Tibial artery (tissue), 4 donors: ENCODE measurements around the gene TRAF2.

ENCODE experiments used
- DNase-seq, 2 donors: peaks; one replicate each; pipeline ENCODE4 v3.0.0-alpha.2; 2019
- H3K27ac ChIP-seq, 2 donors: fragments of 200-600 bp; sonication (generic) in 1 of 2; 1 replicate in 1 of 2; 2 replicates in 1 of 2; pipeline ENCODE4 v1.5.1; 2018 to 2019; ENCODE audit warnings: mild to moderate bottlenecking in 1 of 2
- H3K27me3 ChIP-seq, 2 donors: fragments of 200-600 bp; sonication (generic) in 1 of 2; one replicate each; pipeline versions ENCODE4 v1.5.1 to v1.6.0; 2016 to 2019
- H3K36me3 ChIP-seq, 3 donors: fragments of 200-600 bp; sonication (generic) in 2 of 3; one replicate each; pipeline ENCODE4 v1.5.1; 2016 to 2019; ENCODE audit warnings: mild to moderate bottlenecking in 2 of 3
- H3K4me1 ChIP-seq, 4 donors: fragments of 200-600 bp; sonication (generic) in 2 of 4; 1 replicate in 3 of 4; 2 replicates in 1 of 4; pipeline ENCODE4 v1.5.1; 2016 to 2019
- H3K4me3 ChIP-seq, 2 donors: fragments of 200-600 bp; sonication (generic) in 1 of 2; 1 replicate in 1 of 2; 2 replicates in 1 of 2; pipeline ENCODE4 v1.5.1; 2018 to 2019; ENCODE audit warnings: mild to moderate bottlenecking in 2 of 2
- H3K9me3 ChIP-seq, 3 donors: fragments of 200-600 bp; sonication (generic) in 1 of 3; one replicate each; pipeline ENCODE4 v1.5.1; 2016 to 2019
- intact Hi-C: fragments of 100-400 bp; cut with DNase I; formaldehyde crosslinking; loops from one replicate; pipeline ENCODE4 v1.15.0; 2023; ENCODE audit warnings: low total_unique reads
- TF ChIP-seq, protein P1 (sequence below), 2 experiments: fragments of 200-600 bp in 1 of 2; fragments of 450-650 bp in 1 of 2; IDR thresholded peaks; one replicate each; pipeline ENCODE4 v1.5.1; 2017 to 2019; ENCODE audit warnings: antibody characterized with exemption in 2 of 2, mild to moderate bottlenecking in 1 of 2, moderate library complexity in 1 of 2

Gene TRAF2

DNA sequence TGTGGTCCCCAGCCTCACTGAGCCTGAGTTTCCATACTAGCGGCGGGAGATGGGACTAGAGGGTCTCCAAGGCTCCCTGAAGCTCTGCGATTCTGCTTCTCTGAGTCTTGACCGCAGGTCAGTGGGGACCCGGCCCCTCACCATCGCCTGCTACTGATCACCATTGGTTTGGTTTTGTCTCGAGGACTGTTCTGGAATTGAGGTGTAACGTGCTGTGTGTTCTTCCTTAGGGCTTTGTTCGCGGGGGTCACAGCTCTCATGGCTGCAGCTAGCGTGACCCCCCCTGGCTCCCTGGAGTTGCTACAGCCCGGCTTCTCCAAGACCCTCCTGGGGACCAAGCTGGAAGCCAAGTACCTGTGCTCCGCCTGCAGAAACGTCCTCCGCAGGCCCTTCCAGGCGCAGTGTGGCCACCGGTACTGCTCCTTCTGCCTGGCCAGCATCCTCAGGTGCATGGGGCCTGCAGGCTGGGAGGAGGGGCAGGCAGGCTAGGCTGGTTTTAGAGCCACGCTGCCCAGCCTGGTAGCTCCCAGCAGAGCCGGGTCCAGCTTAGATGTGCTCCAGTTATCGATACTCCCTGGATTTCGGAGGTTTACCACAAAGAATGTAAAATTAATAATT, 12.3 kb downstream of the TRAF2 start:
- TF ChIP-seq, protein P1, sequence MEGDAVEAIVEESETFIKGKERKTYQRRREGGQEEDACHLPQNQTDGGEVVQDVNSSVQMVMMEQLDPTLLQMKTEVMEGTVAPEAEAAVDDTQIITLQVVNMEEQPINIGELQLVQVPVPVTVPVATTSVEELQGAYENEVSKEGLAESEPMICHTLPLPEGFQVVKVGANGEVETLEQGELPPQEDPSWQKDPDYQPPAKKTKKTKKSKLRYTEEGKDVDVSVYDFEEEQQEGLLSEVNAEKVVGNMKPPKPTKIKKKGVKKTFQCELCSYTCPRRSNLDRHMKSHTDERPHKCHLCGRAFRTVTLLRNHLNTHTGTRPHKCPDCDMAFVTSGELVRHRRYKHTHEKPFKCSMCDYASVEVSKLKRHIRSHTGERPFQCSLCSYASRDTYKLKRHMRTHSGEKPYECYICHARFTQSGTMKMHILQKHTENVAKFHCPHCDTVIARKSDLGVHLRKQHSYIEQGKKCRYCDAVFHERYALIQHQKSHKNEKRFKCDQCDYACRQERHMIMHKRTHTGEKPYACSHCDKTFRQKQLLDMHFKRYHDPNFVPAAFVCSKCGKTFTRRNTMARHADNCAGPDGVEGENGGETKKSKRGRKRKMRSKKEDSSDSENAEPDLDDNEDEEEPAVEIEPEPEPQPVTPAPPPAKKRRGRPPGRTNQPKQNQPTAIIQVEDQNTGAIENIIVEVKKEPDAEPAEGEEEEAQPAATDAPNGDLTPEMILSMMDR (IDR thresholded peaks at IDR 0.05), result no peak
- peaks cover 0 to 30% (median 27%) of the 10 kb centered on the region in 4 donors for H3K4me1 ChIP-seq
- DNase-seq, result no peak
- no peaks in the 10 kb centered on the region for H3K27me3 ChIP-seq
- H3K27ac ChIP-seq, result no peak overlapping the region
- peaks cover 0 to 31% (median 20%) of the 10 kb centered on the region in 3 donors for H3K36me3 ChIP-seq
- intact Hi-C loops, result no loop called here
- no peak overlapping the region for H3K4me3 ChIP-seq
- no peaks in the 10 kb centered on the region for H3K9me3 ChIP-seq

GRCh38 chr9:136899196-136899595, 12.9 kb downstream of the TRAF2 start:
- peaks cover 0 to 36% (median 31%) of the 10 kb centered on the region in 4 donors for H3K4me1 ChIP-seq
- no peak for DNase-seq
- no peaks in the 10 kb centered on the region for H3K9me3 ChIP-seq
- no peak overlapping the region for H3K4me3 ChIP-seq
- no peaks in the 10 kb centered on the region for H3K27me3 ChIP-seq
- intact Hi-C loops, result no loop called here
- TF ChIP-seq, protein P1 (IDR thresholded peaks at IDR 0.05), result no peak
- peaks cover 0 to 28% (median 20%) of the 10 kb centered on the region in 3 donors for H3K36me3 ChIP-seq
- no peak overlapping the region for H3K27ac ChIP-seq

GRCh38 chr9:136900556-136900955, 14.2 kb downstream of the TRAF2 start:
- Histone ChIP-seq H3K4me1 (peaks cover 0 to 47% (median 31%) of the 10 kb centered on the region in 4 donors), H3K36me3 (peaks cover 0 to 25% (median 20%) of the 10 kb centered on the region in 3 donors), H3K27ac (peak overlapping the region; percentile 74 to 81), H3K9me3 (no peaks in the 10 kb centered on the region), H3K27me3 (no peaks in the 10 kb centered on the region), H3K4me3 (no peak overlapping the region)
- intact Hi-C loops, result no loop called here
- TF ChIP-seq, protein P1 (IDR thresholded peaks at IDR 0.05), result no peak
- no peak for DNase-seq

- H3K27me3 ChIP-seq, result no peaks in the 10 kb centered on the region
- H3K36me3 ChIP-seq, result peaks cover 0 to 25% (median 20%) of the 10 kb centered on the region in 3 donors
- TF ChIP-seq, protein P1 (IDR thresholded peaks at IDR 0.05), result no peak
- intact Hi-C loops, result no loop called here
- peak overlapping the region; percentile 74 to 81 for H3K27ac ChIP-seq
- H3K9me3 ChIP-seq, result no peaks in the 10 kb centered on the region
- H3K4me3 ChIP-seq, result no peak overlapping the region
- peaks cover 0 to 47% (median 31%) of the 10 kb centered on the region in 4 donors for H3K4me1 ChIP-seq
- DNase-seq, result no peak
Observed at GRCh38 chr9:136900988-136901515, 14.7 kb downstream of the TRAF2 start.

DNA sequence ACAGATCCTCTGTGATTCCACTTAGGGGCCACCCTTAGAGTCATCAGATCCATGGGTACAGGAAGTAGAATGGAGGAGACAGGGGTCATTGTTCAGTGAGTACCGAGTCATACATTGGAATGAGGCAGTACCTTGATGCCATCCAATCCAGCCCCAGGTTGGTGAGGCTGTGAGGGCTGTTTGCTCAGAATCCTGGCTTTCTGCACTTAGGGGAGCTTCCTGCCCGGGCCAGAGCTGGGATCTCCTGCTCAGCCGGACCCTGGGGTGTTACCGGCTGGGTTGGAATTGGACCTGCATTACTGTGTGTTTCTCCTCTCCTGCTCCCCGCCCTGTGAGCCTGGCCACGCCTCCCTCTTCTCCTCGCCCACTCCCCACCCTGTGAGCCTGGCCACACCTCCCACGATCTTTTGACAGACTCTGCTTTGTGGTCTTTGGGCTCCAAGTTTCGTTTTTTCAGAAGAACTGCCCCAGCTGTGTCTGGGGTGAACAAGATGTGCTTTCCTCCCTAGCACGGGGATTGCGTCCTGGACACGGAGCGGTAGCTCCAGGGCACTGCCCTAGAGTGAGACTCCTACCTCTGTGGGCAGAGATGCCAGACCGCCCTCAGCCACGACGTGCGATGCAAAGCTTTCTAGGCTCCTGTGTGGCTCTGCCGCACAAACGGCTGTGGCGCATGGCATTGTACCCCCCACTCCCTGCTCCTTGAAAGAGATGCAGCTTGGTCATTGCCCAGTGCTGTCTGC, 15.4 kb downstream of the TRAF2 start:
- peak overlapping the region; percentile 7 to 15 for H3K4me3 ChIP-seq
- H3K4me1 ChIP-seq, result peaks cover 0 to 47% (median 31%) of the 10 kb centered on the region in 4 donors
- intact Hi-C loops, result no loop called here
- H3K36me3 ChIP-seq, result peaks cover 0 to 25% (median 20%) of the 10 kb centered on the region in 3 donors
- TF ChIP-seq, protein P1 (IDR thresholded peaks at IDR 0.05), result no peak
- H3K27ac ChIP-seq, result peak overlapping the region; percentile 74 to 81
- no peaks in the 10 kb centered on the region for H3K9me3 ChIP-seq
- no peaks in the 10 kb centered on the region for H3K27me3 ChIP-seq
- peak; percentile 25 to 88 for DNase-seq
